ENCODE measurements around the gene NEDD4L.

Gene NEDD4L

DNA sequence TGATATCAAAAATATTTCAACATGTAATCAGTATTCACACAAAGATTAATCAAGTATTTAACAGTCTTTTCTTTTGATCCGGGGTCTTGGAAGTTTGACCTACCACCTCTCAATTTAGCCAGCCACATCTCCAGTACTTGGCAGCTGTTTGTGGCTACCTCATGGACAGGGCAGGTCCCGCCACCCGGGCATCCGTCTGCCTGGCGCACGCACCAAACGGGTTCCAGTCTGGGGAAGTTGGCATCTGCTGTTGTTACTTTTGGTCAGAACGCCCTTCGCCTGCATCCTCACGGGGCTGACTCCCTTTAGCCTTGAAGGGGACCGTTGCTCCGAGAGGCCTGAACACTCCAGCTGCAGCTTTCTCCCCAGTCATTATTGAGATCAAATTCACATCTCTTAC, 81.7 kb downstream of the NEDD4L start:
- no peaks in the 10 kb centered on the region for H3K9me3 Mint-ChIP-seq (ENCODE audit: low read depth)
- no peak overlapping the region for H3K4me3 Mint-ChIP-seq
- no peaks in the 10 kb centered on the region for H3K27me3 Mint-ChIP-seq
- peaks cover 7% of the 10 kb centered on the region for H3K4me1 Mint-ChIP-seq (ENCODE audit: low read depth)
- H3K27ac Mint-ChIP-seq, result no peak overlapping the region
- no peaks in the 10 kb centered on the region for H3K36me3 Mint-ChIP-seq

DNA sequence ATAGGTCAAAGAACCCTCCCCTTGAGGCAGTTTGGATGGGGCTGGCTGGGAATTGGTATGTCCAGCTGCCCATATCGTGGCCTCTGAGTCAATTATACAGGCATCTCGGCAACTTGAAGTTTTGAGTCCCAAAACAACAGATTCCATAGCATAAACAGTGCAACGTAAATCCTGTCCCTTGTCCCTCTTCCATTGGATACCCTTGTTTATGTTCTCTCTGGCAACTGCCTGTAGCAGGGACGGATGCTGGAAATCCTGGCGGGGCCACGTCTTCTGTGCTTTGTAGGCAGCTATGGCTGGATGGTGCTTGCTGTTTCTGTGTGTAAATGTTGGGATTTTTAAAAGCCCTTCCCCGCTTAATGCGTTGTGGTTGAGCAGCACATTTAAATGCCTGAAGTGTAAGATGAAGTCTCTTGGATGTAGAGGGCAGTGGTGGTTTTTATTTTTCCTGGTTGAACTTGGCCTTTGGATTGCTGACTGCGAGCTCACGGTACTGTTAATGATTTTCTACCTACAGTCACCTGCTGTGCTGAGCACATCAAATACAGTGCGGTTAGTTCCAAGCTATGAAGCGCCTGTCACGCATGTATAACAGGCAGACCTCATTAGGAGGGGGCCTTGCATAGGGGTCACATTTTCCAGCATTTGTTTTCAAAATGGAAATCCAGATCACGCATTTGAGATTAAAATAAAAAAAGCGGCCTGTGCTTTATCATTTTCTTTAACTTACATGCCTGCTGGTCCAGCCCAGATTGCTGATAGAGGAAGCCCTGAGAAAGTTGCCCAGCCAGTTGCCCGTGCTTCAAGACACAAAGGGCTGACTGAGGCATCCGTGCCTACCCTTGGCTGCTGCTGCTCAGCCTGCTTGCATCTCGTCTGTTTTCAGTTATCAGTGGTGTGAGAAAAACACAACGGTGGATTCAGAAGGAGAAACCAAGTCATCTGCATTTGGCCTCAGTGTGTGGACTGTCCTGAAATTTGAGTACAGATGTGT, 84.7 kb downstream of the NEDD4L start:
- Mint-ChIP-seq H3K27me3 (no peaks in the 10 kb centered on the region), H3K9me3 (ENCODE audit: low read depth) (no peaks in the 10 kb centered on the region), H3K36me3 (no peaks in the 10 kb centered on the region), H3K4me3 (no peak overlapping the region), H3K4me1 (ENCODE audit: low read depth) (peaks cover 7% of the 10 kb centered on the region), H3K27ac (no peak overlapping the region)

DNA sequence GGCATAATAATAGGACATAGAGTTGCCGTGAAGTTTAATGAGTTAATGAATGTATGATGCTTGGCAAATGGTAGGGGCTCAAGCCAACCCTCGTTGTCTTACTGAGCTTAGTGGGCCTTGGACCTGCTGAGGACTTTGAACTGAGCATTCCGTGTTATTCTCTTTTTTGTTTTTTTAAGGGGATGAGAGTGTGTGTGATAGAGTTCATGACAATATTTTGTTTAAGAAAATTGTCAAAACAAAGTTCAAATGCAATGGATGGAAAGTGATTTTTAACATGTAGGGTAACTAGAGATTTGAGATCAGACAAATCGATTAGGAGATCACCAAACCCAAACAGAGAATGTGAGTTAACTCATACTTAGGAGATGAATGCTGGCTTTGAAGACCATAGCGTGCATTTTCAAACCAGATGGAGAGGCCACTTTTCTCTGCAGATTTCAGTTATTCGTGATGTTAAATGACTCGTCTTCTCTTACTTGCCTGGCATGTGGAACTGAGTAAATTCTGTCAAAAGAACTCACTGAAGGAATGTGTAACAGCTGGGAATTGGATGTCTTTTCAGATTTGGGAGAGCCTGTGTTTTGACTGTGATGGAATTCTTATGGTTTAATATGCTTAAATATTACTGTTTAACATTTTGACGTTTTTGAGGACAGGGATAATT, 88.7 kb downstream of the NEDD4L start:
- Mint-ChIP-seq H3K4me1 (ENCODE audit: low read depth) (peaks cover 11% of the 10 kb centered on the region), H3K27ac (no peak overlapping the region), H3K9me3 (ENCODE audit: low read depth) (no peaks in the 10 kb centered on the region), H3K36me3 (no peaks in the 10 kb centered on the region), H3K4me3 (no peak overlapping the region), H3K27me3 (peaks cover 3% of the 10 kb centered on the region)

DNA sequence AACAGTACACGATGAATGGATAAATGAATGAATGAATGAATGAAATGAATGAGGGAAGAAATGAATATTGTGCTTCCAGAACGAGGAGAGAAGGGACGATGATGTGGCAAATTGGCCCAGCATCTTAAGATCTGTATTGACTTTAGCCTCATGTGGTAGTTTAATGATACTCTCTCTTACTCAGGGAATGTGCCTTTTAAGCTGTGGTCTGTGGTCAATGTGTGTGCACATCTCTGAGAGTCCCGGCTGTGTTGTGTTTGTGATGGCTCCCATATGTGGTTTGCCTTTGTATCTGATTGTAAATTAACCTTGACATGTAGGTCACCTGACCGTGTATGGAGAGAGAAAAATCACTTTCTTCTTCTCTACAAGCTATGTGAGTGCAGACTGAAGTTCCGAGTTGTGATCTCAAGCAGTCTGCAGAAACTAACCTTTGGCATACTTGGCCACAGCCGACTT, 91.2 kb downstream of the NEDD4L start:
- Mint-ChIP-seq H3K9me3 (ENCODE audit: low read depth) (no peaks in the 10 kb centered on the region), H3K36me3 (no peaks in the 10 kb centered on the region), H3K4me3 (no peak overlapping the region), H3K27ac (no peak overlapping the region), H3K27me3 (peaks cover 3% of the 10 kb centered on the region), H3K4me1 (ENCODE audit: low read depth) (peaks cover 17% of the 10 kb centered on the region)

DNA sequence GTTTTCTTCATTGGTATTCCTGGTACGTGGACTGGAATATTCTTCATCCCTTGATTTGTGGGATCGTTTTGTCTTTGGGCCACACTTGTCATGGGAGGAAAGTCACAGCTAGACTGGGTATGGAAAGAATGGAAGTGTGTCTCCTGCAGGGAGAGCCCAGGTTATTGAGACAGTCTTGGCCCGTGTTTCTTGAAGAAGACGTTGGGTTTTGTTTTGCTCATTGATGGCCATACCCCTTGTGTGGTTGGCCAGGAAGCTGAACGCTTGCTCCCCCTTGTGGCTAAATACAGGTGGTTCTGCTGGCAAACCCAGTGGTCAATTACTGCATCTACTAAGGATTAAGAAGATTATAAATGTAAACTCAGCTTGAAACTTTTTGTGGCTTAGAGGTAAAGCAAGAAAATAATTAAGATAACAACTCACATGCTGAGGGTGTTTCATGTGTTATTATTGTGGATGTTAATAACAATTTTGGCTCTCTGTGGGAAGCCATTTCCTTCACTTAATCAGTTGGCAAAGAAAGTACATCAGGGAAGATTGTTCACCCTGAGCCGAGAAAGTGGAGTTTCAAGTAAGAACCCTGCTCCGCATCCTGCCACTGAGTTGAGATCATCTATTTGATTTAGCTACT, 91.8 kb downstream of the NEDD4L start:
- H3K27ac Mint-ChIP-seq, result no peak overlapping the region
- peaks cover 17% of the 10 kb centered on the region for H3K4me1 Mint-ChIP-seq (ENCODE audit: low read depth)
- no peaks in the 10 kb centered on the region for H3K36me3 Mint-ChIP-seq
- no peaks in the 10 kb centered on the region for H3K9me3 Mint-ChIP-seq (ENCODE audit: low read depth)
- H3K27me3 Mint-ChIP-seq, result peaks cover 3% of the 10 kb centered on the region
- no peak overlapping the region for H3K4me3 Mint-ChIP-seq

DNA sequence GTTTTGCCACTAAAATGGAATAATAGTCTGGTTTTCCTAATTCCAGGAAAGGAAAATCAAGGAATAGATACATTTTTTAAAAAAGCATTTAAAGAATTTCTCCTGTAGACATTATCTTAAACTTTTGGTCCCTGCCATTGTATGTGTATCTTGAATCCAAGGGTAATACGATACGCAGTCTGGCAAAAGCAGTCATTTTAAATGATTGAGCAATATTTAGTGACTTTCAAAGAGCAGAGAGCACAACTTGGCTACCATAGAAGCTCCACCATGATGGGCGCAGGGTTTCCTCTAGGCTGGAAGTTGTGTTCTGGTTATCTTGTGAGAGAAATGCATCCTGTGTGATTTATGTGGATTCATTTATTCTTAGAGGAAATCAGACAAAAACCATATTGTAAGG, 92.9 kb downstream of the NEDD4L start:
- no peak overlapping the region for H3K27ac Mint-ChIP-seq
- H3K9me3 Mint-ChIP-seq (ENCODE audit: low read depth), result no peaks in the 10 kb centered on the region
- H3K36me3 Mint-ChIP-seq, result no peaks in the 10 kb centered on the region
- H3K4me3 Mint-ChIP-seq, result no peak overlapping the region
- H3K4me1 Mint-ChIP-seq (ENCODE audit: low read depth), result peaks cover 17% of the 10 kb centered on the region
- peaks cover 3% of the 10 kb centered on the region for H3K27me3 Mint-ChIP-seq

DNA sequence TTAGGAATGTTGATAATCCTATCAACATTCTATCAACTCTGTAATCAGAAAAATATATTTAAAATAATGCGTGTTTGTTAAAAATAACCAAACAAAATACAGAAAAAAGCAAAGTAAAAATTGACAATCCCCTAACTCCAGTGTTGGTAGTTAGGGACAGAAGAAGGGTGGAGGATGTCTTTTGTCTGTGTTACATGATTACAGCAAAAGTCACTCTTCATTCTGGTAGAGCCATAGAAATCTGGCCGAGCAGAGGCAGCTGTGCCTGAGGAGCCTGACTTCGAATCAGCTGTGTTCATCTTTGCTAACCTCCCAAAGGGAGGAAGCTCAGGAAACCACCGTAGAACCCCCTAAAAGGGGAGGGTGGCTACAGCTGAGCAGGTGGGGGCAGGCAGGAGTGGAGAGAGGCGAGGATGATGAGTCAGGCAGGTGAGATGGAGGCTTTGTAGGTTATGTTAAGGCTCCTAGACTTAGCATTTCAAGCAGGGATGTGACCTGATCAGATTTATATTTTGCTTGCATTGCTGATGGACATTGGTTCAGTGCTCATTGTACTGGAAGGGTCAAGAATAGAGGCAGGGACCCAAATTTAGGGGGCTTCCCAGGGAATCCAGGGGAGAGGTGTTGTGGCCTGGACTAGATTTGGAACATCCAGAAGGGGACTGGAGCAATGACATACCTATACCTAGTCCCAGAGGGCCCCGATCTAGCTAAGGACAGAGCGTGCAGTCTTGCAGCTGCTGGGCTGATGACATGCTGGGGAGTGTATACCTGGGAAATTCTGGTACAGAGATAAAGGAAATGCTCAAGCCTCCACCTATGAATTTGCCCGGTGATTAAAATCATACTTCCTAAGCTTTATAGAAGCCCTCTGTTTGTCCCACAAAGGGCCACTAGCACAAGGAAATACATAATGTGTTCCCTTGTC, 95.7 kb downstream of the NEDD4L start:
- Mint-ChIP-seq H3K36me3 (no peaks in the 10 kb centered on the region), H3K4me1 (ENCODE audit: low read depth) (peaks cover 17% of the 10 kb centered on the region), H3K9me3 (ENCODE audit: low read depth) (peaks cover 3% of the 10 kb centered on the region), H3K27me3 (peaks cover 3% of the 10 kb centered on the region), H3K4me3 (no peak overlapping the region), H3K27ac (no peak overlapping the region)

DNA sequence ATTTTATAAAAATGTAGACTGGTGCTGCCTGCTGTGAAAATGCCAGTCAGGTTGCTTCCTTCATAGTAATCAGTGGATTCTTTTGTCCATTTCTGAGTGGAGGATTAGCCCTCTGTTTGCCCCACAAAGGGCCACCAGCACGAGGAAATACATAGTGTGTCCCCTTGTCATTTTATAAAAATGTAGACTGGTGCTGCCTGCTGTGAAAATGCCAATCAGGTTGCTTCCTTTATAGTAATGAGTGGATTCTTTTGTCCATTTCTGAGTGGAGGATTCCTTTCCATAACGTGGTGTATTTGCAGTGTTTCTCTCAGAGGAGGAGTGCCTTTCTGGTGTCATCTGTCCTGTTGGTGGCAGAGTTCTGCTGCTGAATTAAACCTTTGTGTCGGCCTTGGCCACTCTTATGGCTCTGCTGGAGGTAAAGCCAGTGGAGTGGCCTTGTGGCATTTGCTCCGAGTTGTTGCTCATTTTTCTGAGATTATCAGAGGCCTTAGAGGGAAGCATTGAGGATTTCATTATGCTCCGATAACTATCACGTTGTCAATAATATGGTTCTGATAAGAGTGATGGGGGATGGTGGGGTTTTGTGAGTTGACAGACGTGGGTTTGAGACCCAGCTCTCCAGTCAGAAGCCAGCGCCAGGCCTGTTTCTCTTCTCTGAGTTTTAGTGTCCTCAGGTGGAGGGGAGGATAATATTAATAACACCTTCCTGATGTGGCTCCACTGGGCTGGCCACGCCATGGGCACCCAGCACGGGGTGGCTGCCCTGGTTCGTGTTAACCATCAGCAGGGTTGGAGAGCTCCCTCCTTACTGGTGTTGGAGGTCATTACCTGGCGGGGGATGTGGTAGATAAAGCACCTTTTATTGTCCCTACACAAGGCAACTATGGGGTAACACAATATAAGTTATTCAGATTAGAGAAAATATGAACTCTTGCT, 96.6 kb downstream of the NEDD4L start:
- Mint-ChIP-seq H3K4me3 (no peak overlapping the region), H3K9me3 (ENCODE audit: low read depth) (peaks cover 3% of the 10 kb centered on the region), H3K27ac (no peak overlapping the region), H3K27me3 (peaks cover 3% of the 10 kb centered on the region), H3K4me1 (ENCODE audit: low read depth) (peaks cover 9% of the 10 kb centered on the region), H3K36me3 (no peaks in the 10 kb centered on the region)

DNA sequence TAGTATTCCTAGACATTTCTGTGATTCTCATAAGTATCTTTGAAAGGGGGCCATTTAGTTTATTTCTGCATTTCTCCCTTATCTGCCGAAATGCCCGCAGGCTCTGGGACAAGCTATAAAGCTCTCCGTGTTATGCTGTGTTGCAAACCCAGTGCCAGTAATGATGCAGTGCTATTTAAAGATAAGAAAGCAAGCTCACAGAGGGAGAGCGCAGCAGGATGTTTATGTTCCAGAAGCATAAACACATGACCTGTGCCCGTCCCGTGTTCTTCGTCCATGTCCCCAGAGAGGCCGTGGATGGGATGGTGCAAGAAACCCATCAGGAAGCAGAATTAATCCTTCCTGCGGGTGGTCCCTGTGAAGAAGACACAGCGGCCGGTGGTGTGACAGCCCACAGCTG, 99.4 kb downstream of the NEDD4L start:
- H3K9me3 Mint-ChIP-seq (ENCODE audit: low read depth), result peaks cover 3% of the 10 kb centered on the region
- no peak overlapping the region for H3K27ac Mint-ChIP-seq
- H3K4me1 Mint-ChIP-seq (ENCODE audit: low read depth), result peaks cover 6% of the 10 kb centered on the region
- H3K27me3 Mint-ChIP-seq, result no peaks in the 10 kb centered on the region
- no peaks in the 10 kb centered on the region for H3K36me3 Mint-ChIP-seq
- H3K4me3 Mint-ChIP-seq, result no peak overlapping the region

DNA sequence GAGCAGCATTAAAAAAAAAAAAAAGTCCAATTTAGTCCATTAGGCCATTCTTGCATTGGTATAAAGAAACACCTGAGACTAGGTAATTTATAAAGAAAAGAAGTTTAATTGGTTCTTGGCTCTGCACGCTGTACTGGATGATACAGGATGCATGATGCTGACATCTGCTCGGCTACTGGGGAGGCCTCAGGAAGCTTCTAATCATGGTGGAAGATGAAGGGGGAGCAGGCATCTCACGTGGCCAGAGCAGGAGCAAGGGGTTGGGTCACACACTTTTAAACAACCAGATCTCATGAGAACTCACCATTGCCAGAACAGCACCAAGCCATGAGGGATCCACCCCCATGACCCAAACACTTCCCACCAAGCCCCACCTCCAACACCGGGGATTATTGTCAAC, 100.1 kb downstream of the NEDD4L start:
- no peaks in the 10 kb centered on the region for H3K27me3 Mint-ChIP-seq
- peaks cover 6% of the 10 kb centered on the region for H3K4me1 Mint-ChIP-seq (ENCODE audit: low read depth)

DNA sequence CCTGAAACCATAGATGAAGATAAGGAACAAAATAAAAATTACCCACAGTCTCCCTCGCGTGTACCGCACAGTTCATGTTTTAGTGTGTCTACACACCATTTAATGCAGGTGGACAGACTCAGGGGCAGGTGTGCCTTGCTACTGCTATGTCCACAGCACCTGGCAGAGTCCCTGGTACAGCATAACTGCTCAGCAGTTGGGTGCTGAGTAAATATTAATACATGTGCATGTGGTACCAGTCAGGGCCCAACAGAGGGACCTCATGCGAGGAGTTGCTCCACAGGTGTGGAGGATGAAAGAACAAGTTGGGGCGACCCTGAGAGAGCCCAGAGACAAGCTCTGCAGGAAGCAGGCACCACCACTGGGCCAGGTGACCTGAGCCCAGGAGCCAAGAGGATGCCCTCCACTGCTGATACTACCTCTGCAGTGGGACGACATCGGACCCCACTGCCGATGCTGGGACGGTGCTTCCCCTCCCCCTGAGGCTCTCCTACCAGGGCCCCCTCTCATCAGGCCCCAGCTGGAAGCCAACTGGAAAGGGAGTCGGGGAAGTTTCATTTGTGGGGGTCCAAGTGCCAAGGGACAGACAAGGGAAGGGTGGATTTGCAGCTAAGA, 100.8 kb downstream of the NEDD4L start:
- no peaks in the 10 kb centered on the region for H3K27me3 Mint-ChIP-seq
- peaks cover under 1% of the 10 kb centered on the region for H3K4me1 Mint-ChIP-seq (ENCODE audit: low read depth)

More for the DNA sequence above, 100.1 kb downstream of the NEDD4L start:
- Mint-ChIP-seq H3K4me3 (no peak overlapping the region), H3K36me3 (no peaks in the 10 kb centered on the region), H3K27ac (no peak overlapping the region), H3K9me3 (ENCODE audit: low read depth) (peaks cover 3% of the 10 kb centered on the region)

DNA sequence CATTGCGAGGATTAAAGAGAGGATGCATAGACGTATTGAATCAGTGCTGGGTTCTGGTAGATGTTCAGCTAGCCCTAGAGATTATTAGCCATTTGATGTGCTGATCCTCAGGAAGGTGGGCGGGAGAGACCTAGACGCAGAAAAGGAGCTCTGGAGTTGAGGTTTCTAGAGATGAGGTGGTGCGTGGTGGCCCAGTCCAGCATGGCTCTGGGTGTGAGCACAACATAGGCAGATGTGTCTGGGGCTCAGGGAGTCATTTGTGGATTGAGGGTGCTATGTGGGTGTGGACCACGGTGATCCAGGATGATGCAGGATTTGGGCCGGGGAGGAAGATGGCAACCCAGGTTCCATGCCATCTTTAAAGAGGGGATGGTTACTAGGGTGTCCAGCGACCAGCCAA, 102.1 kb downstream of the NEDD4L start:
- H3K36me3 Mint-ChIP-seq, result no peaks in the 10 kb centered on the region
- H3K4me1 Mint-ChIP-seq (ENCODE audit: low read depth), result no peaks in the 10 kb centered on the region
- no peaks in the 10 kb centered on the region for H3K27me3 Mint-ChIP-seq
- no peak overlapping the region for H3K4me3 Mint-ChIP-seq
- H3K27ac Mint-ChIP-seq, result no peak overlapping the region
- peaks cover 3% of the 10 kb centered on the region for H3K9me3 Mint-ChIP-seq (ENCODE audit: low read depth)

More for the DNA sequence above, 100.8 kb downstream of the NEDD4L start:
- Mint-ChIP-seq H3K36me3 (no peaks in the 10 kb centered on the region), H3K9me3 (ENCODE audit: low read depth) (peaks cover 3% of the 10 kb centered on the region), H3K4me3 (no peak overlapping the region), H3K27ac (no peak overlapping the region)

DNA sequence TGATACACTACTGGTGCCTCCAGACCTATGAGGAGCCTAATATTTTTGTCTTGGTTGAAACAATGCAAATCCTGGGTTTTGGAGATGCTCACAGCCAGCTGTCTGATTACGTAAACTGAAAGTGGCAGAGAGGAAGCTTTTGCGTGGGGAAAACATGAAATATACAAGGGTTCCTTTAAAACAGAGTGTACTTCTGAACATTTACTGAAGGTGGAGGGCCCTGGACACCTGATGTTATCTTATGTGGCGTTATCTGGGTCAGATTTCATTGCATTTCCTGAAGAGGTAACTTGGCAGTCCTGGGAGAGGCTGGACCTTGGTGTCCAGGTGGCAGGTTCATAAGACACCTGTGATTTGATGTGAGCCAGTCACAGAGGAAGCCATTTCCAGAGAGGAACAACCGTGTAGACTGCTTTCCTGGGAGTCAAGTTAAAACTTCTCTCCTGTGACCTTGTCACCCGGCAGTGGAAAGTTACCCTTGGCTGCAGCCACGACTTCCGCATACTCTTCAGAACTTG, 105.0 kb downstream of the NEDD4L start:
- H3K9me3 Mint-ChIP-seq (ENCODE audit: low read depth), result peaks cover under 1% of the 10 kb centered on the region
- H3K27ac Mint-ChIP-seq, result no peak overlapping the region
- H3K4me3 Mint-ChIP-seq, result no peak overlapping the region
- no peaks in the 10 kb centered on the region for H3K27me3 Mint-ChIP-seq
- no peaks in the 10 kb centered on the region for H3K4me1 Mint-ChIP-seq (ENCODE audit: low read depth)
- no peaks in the 10 kb centered on the region for H3K36me3 Mint-ChIP-seq
